Heart left ventricle (tissue), 13 donors: ENCODE data around the gene LPP.

Experiments used
- POLR2A ChIP-seq, 2 donors: fragments of 450-650 bp; IDR thresholded peaks; one replicate each; pipeline ENCODE4 v1.6.1; 2017; ENCODE audit warnings: antibody characterized with exemption in 2 of 2, mild to moderate bottlenecking in 2 of 2, moderate library complexity in 2 of 2
- TF ChIP-seq, protein P1 (sequence below), 12 donors: fragments of 200-600 bp; sonication (generic) in 4 of 12; IDR thresholded peaks; one replicate each; pipeline versions ENCODE4 v1.5.0 to v1.8.0; 2018 to 2022; ENCODE audit warnings: antibody characterized with exemption in 12 of 12, mild to moderate bottlenecking in 5 of 12
- donor health status: ischemic (EF 13 %, LVEDD 7.1; RV severe dilation, severe dysfunction).
- donor health status: DM: no; HTN: yes; CAD: no.
- donor health status: DM: no; HTN: no; CAD: no.
- donor health status: ischemic (EF 25% LVEDD 6.9; RV normal size, moderate dysfunction).
- donor health status: ischemic (EF 25% LVEDD 5.7; RV mildly dilated, moderate dysfunction).
- donor health status: ischemic (EF 35%, LVEDD 5.7; RV mildly dilated, moderate dysfunction).
- donor health status: nonischemic (EF 11% LVEDD 7.7; RV severe dilation, severe dysfunction).
- donor health status: DM: yes; HTN: yes; CAD: no.
- donor health status: PGD.
- donor health status: ischemic (EF 29% LVEDD 5.4; RV normal size, mild dysfunction).
- donor health status: nonischemic (EF 23%, LVEDD 6.1; RV moderate dilation, normal function).

GRCh38 chr3:188486952-188487351, 333.0 kb downstream of the LPP start:
- TF ChIP-seq, protein P1, sequence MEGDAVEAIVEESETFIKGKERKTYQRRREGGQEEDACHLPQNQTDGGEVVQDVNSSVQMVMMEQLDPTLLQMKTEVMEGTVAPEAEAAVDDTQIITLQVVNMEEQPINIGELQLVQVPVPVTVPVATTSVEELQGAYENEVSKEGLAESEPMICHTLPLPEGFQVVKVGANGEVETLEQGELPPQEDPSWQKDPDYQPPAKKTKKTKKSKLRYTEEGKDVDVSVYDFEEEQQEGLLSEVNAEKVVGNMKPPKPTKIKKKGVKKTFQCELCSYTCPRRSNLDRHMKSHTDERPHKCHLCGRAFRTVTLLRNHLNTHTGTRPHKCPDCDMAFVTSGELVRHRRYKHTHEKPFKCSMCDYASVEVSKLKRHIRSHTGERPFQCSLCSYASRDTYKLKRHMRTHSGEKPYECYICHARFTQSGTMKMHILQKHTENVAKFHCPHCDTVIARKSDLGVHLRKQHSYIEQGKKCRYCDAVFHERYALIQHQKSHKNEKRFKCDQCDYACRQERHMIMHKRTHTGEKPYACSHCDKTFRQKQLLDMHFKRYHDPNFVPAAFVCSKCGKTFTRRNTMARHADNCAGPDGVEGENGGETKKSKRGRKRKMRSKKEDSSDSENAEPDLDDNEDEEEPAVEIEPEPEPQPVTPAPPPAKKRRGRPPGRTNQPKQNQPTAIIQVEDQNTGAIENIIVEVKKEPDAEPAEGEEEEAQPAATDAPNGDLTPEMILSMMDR (IDR thresholded peaks at IDR 0.05), result no peak
- TF ChIP-seq POLR2A (IDR thresholded peaks at IDR 0.05), result no peak
